RPMI8226 (cell line): ENCODE measurements around the gene TSEN34.
"Not testable (repeated sequence)": the region's sequence is repeated elsewhere in the genome, so short reads cannot be mapped to it uniquely, and the experiment has no call there.

ENCODE experiments used
- DNase-seq: peaks from one replicate; pipeline ENCODE4 v3.0.0-alpha.2; 2015

The TSEN34 gene

DNA sequence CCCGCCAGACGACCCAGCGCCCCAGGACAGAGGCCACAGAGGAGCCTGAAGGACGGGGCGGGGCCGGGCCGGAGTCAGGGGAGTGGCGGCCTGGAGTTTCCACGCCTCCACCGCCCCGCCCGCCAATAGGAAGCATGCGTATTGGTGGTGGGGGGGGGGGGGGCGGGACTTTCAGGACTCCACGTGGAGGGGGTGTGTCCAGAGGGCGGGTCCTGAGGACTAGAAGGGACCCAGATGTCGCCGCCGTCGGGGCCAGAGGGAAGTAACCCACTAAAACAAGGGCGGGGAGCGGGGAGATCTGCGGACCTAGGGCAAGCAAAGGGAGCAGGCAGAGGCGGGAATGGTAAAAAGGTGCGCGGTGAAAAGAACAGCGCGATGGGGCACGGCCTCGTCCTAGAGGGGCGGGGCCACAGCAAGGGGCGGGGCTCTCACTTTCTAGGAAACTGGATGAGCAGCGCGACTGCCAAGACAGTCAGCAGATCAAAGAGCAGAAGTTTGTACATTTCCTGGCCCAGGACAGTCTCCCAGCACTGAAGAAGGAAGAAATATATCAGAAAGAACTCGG, 28.8 kb upstream of the TSEN34 start:
- DNase-seq = peak; percentile 94

DNA sequence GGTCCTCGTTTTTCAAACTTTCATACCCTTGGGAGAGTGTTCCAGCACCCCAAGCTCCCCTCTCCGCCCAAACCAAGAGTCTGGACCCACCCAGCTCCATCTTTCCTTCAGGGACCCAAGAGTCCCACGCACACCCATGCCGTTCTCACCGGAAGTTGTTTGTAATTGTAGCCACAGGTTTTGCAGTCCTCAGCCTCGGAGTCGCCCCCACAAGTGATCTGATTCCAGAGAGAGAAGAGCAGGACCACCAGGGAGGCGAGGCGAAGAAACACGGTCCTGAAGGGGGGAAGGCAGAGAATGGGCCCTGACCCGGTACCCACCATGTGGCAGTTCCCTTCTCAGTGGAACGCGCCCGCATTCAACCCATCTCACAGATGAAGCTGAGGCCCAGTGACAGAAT, 28.2 kb upstream of the TSEN34 start:
- DNase-seq = no peak

- DNase-seq = peak; percentile 30
These were observed 26.6 kb upstream of the TSEN34 start for GRCh38 chr19:54164369-54165068.

- DNase-seq = no peak
These were observed 25.9 kb upstream of the TSEN34 start for GRCh38 chr19:54165222-54165621.

DNA sequence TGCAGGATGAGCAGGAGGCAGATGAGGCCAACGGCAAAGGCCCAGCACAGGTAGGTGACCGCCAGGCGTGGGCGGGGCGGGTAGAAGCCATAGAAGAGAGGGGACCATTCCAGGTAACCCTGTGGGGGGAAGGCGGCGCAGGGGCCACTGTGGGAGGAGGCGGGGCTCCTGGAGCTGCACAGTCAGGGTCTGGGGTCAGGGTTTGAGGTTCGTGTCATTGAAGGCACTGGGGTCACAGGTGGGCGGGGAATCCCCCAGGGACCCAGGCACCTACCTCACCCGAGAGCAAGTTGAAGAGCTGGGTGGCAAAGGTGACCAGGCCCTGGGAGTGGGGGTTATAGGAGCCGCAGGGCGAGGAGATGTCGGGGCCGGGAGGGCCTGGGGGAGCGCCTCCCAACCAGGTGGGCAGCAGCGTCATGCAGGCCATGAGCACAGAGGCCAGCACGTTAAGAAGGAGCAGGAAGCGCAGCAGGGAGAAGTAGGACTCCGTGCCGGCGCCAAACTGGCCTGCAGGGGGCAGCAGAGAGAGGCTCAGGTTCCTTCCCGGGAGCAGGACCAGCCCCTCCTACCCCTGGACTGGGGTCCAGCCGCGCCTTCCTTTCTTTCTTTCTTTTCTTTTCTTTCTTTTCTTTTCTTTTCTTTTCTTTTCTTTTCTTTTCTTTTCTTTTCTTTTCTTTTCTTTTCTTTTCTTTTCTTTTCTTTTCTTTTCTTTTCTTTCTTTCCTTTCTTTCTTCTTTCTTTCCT, 22.8 kb upstream of the TSEN34 start:
- DNase-seq = peak; percentile 90

DNA sequence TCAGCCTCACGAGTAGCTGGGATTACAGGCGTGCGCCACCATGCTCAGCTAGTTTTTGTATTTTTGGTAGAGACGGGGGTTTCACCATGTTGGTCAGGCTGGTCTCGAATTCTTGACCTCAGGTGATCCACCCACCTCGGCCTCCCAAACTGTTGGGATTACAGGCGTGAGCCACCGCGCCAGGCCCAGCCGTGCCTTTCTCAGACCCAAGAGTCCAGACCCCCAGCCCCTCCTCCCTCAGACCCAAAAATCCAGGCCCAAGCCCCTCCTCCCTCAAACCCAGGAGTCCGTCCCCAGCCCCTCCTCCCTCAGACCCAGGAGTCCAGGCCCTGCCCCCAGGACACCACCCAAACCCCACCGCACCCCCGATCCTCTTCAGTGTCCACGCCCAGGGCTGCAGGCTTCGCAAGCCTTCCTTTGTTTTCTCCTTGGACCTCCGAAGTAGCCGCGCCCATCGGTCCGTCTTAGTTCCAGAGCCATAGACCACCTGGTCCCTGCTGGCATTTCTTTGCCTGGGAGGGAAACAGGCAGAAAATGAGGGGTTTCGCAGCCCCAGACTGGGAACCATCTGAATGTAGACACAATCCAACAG, 21.9 kb upstream of the TSEN34 start:
- DNase-seq = no peak

DNA sequence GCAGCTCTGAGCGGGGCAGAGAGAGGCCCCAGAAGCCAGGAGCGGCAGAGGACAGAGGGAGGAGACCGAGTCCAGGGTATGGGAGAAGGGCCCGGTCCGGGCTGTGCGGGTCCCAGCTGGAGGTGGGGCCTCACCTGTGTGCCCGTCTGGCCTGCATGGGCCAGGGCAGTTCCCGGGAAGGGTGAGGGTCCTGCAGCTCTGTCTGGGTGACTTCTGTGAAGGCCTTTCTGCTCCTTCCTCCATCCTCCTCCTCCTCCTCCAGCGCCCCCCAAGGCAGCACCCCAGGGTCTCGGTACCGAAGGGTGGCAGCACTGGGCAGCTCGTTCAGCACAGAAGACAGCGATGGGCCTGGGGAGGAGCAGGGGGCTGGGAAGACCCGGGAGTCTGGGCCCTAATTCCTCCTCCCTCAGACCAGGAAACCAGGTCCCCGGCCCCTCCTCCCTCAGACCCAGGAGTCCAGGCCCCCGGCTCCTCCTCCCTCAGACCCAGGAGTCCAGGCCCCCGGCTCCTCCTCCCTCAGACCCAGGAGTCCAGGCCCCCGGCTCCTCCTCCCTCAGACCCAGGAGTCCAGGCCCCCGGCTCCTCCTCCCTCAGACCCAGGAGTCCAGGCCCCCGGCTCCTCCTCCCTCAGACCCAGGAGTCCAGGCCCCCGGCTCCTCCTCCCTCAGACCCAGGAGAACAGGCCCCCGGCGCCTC, 19.2 kb upstream of the TSEN34 start:
- not testable (repeated sequence) for DNase-seq

- peak; percentile 85 for DNase-seq
These were observed 18.4 kb upstream of the TSEN34 start, which contains the start of gene TMC4 for GRCh38 chr19:54172471-54173358. TSS of gene TMC4 (minus strand) at chr19:54173160. CDS start at chr19:54173117, 43 bp downstream.

DNA sequence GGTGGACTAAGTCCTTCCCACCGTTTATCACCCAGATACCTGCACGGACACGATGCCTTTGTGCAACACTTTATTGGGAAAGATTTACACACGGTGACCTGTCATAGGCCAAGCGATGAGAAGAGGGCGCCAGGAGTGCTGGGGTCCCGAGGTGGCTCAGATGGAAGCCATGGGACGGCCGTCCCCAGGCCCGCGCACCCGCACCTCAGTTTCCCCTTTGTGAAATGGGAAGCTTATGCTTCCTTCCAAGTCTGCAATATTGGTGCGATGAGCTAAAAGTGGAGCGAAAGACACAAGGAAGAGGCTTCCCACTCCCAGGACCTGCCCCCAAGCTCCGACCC, 17.8 kb upstream of the TSEN34 start:
- DNase-seq = no peak

DNA sequence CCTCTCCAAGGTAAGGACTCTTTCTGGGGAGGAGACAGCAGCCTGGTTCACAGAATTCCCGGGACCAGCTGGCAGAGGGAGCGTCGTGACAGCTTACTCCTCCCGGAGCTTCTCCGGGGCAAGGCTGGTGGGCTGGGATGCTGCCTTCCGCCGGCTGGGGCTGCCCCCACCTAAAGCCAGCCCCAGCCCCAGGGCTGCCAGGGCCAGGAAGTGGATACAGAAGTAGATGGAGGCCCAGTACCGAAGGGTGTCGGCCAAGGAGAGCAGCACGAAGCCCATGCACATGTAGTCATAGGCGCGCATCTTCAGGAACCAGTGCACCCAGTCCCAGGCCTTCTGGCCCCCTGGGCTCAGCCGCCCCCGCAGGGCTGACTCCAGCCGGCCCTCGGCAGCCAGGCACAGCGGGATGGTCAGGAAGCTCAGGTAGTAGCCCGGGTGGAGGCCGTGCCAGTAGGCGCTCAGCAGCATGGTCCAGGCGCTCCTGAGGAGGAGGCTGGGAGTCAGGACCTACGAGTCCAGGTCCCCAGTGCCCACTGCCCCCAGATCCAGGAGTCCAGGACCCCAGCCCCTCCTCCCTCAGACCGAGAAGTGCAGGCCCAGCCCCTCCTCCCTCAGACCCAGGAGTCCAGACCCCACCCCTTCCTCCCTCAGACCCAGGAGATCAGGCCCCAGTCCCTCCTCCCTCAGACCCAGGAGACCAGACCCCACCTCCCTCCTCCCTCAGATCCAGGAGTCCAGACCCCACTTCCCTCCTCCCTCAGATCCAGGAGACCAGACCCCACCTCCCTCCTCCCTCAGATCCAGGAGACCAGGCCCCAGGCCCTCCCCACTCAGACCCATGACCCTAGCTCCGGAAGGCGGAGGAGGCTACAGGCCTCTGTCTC, 16.9 kb upstream of the TSEN34 start:
- no peak for DNase-seq

DNA sequence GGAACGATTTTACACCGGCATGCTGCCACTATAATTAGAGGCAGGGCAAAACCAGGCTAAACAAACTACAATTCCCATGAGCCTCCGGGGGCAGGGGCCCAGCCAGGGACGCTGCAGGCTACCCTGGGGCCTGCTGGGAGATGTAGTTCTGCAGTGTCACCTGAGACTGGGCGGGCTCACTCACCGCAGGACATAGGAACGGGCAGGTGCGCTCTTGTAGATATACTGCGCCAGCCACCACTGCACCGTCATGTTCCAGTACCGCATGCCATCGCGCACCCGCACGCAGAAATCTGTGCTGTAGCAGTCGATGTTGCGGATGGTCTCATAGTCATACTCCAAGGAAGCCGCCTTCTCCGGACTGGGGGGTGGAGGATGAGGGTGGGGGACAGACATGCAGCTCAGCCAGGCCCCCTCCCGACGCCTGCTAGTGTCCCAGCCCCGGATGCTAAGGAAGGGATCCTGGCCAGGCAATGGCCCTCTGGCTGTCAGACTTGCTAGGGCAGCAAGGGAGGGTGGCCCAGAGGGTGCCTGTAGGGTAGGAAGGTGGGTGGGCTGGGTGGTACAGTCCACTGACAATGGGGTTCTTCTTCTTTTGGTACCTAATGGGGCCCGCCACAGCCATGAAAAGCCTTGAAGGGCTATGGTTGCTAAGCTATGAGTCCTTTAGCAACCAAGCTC, 12.4 kb upstream of the TSEN34 start:
- no peak for DNase-seq

DNA sequence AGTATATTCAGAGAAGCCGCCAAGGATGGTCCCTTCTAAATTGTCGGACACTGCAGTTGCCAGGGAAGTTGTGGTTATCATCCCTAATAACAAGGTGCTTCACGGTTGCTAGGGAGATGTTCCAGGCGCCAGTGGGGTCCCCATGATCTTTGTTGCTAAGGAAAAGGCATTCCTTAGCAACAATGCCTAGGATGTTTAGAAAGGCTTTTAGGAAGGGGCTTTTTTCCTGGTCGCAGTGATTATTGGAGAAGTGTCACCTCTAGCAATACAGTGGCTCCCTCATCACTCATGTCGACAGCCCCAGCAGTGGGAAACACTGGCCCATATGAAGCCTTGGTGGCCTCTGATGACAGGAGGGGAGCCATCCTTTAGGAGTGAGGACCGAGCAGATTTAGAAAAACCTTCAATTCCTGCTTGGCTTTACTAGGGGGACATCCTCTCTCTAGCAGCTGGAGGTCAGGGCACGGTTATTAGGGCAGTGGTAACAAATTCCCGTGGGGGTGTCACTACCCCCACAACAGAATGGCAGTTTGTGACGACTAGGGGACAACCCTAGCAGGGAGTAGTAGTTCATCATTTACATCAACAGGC, 11.8 kb upstream of the TSEN34 start:
- DNase-seq = no peak

GRCh38 chr19:54179921-54180461, 11.1 kb upstream of the TSEN34 start:
- DNase-seq = peak; percentile 66

GRCh38 chr19:54180691-54181091, 10.4 kb upstream of the TSEN34 start:
- DNase-seq = no peak

DNA sequence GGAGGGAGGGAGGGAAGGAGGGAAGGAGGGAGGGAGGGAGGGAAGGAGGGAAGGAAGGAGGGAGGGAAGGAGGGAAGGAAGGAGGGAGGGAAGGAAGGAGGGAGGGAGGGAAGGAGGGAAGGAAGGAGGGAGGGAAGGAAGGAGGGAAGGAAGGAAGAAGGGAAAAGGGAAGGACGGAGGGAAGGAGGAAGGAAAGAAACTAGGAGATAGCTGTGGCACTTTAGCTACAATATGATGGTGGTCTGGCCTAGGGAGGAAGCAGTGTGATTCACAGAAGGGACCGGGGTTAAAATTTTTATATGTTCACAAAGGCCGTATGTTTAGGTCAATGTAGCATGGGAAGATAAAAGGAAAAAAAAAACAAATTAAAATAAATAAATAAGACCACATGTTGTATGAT, 9.2 kb upstream of the TSEN34 start:
- not testable (repeated sequence) for DNase-seq

DNA sequence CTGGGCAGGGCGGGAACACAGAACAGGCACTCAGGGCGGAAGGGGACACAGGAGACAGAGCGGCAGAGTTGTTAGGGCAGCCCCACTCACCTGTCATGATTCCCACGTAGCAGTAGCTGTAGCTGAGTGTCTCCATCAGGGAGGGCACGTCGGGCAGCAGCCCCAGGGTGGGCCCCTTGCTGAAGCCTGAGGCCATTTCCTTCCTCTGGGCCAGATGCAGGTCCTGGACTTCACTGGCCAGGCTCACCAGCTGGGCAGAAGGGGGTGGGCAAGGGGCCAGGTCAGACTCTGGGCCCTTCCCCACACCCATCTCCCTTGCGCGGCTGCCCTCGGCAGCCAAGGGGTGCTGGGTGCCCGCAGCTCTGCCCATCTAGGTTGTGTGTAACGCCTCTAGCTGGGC, 7.7 kb upstream of the TSEN34 start:
- no peak for DNase-seq

GRCh38 chr19:54186351-54186750, 4.8 kb upstream of the TSEN34 start:
- DNase-seq = no peak

DNA sequence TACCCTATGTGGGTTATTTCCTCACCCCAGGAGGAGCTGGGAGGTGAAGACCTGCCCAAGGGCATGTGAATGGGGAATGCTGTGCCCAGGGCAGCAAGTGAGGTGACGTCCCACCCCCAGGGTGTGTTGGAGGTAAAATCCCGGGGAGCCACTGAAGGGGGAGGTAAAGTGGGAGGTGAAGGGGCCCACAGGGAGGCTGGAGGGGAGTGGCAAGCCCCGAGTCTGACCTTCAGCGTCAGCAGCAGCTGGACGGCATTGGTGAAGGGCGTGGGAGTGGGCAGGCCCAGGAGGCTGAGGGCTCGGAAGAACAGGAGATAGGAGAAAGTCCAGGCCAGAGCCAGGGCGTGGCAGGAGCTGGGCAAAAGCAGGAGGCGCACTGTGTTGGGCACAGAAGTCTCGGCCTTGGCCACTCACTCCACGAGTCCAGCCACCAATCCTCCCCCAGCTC, 4.2 kb upstream of the TSEN34 start:
- no peak for DNase-seq

DNA sequence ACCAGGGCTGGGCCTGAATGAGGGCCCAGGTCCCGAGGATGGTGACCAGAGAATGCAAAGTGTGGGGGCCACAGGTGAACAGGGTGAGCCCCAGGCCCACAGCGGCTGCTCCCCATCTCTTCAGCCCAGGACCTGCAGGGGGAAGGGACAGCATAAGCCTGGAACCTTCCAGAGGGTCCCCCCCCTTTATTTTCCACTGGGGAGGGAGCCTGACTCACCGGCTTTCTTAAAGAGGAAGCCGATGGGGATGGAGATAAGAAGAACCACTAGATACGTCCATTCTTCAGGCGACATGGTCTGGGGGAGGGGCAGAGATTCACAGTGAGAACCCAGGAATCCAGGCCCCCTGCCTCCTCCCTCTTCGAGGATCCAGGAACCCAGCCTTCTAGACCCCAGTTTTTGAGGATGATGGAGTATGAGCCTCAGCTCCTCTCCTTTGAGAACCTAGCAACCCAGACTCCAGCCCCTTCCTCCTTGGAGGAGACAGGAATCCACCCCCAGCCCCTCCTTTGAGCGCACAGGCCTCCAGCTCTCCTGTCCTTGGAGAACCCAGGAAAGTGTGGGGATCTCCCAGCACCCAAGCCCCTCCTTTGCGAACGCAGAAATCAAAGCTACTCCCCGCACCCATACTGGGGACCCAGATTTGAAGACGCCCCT, 2.8 kb upstream of the TSEN34 start:
- no peak for DNase-seq
